AG04449 (cell line): ENCODE data around the gene HOXD12.
A peak's percentile ranks its signal among the peaks of the same experiment; 100 is the strongest.

Experiments used
- CTCF ChIA-PET: fragments of 350-600 bp; formaldehyde crosslinking; extraction: SDS; loops from one replicate; lab custom pipeline; 2021; ENCODE audit warnings: antibody characterized with exemption; lab: Yijun Ruan, JAX
- POLR2A ChIA-PET: fragments of 400-600, 350-600 bp; formaldehyde crosslinking; extraction: SDS; loops from one replicate; lab custom pipeline; 2020; ENCODE audit warnings: antibody characterized with exemption, inconsistent platforms; lab: Yijun Ruan, JAX
- DNase-seq: peaks from one replicate; pipeline ENCODE4 v3.0.0-alpha.2; 2010; ENCODE audit warnings: low read depth, low spot score
- H3K4me3 ChIP-seq: 2 replicates; pipeline ENCODE4 v1.5.1; 2011; ENCODE audit warnings: low read depth, mild to moderate bottlenecking, control low read depth, low read length
- TF ChIP-seq, protein P1 (sequence below): IDR thresholded peaks from one replicate; pipeline ENCODE4 v1.5.1; 2011; ENCODE audit warnings: mild to moderate bottlenecking, moderate library complexity, low read length, control low read depth, inconsistent platforms; ENCODE audit not compliant: insufficient read depth; ENCODE audit errors: missing control alignments

HOXD12 gene

GRCh38 chr2:176140513-176141317 lies 41.1 kb downstream of the HOXD12 start:
- ChIA-PET CTCF (interaction anchor here (0.6 to 30.2 kb wide), 62 partner anchors 12 to 1124 kb away, joined by 3 to 1421 read pairs (median 4); partner anchors contain the start of genes HOXD3, HOXD4, HOXD8 and MTX2), POLR2A (interaction anchor here (0.6 to 2.1 kb wide), 6 partner anchors 9 to 589 kb away, joined by 3 to 16 read pairs (median 4); no protein-coding TSS in a partner anchor)
- TF ChIP-seq, protein P1, sequence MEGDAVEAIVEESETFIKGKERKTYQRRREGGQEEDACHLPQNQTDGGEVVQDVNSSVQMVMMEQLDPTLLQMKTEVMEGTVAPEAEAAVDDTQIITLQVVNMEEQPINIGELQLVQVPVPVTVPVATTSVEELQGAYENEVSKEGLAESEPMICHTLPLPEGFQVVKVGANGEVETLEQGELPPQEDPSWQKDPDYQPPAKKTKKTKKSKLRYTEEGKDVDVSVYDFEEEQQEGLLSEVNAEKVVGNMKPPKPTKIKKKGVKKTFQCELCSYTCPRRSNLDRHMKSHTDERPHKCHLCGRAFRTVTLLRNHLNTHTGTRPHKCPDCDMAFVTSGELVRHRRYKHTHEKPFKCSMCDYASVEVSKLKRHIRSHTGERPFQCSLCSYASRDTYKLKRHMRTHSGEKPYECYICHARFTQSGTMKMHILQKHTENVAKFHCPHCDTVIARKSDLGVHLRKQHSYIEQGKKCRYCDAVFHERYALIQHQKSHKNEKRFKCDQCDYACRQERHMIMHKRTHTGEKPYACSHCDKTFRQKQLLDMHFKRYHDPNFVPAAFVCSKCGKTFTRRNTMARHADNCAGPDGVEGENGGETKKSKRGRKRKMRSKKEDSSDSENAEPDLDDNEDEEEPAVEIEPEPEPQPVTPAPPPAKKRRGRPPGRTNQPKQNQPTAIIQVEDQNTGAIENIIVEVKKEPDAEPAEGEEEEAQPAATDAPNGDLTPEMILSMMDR: peak; percentile 98
- peak overlapping the region; percentile 71 for H3K4me3 ChIP-seq
- no peak for DNase-seq

GRCh38 chr2:176142281-176142680 lies 42.7 kb downstream of the HOXD12 start:
- DNase-seq: no peak
- H3K4me3 ChIP-seq: no peak overlapping the region
- ChIA-PET CTCF (interaction anchor here (5.1 to 30.2 kb wide), 6 partner anchors 13 to 501 kb away, joined by 49 to 1421 read pairs (median 157); partner anchors contain the start of genes HOXD3, HOXD4 and HOXD8), POLR2A (no interaction called here)
- TF ChIP-seq, protein P1: no peak

- no peak for DNase-seq
- ChIA-PET CTCF (interaction anchor here (1.2 to 30.2 kb wide), 7 partner anchors 10 to 497 kb away, joined by 3 to 1421 read pairs (median 20); partner anchors contain the start of genes HOXD3 and HOXD4), POLR2A (interaction anchor here (0.6 kb wide), 1 partner anchor 12 kb away, joined by 3 read pairs; the partner anchor contains the start of gene HOXD3)
- TF ChIP-seq, protein P1: no peak
- no peak overlapping the region for H3K4me3 ChIP-seq
These were observed 45.7 kb downstream of the HOXD12 start for GRCh38 chr2:176145085-176145969.

DNA sequence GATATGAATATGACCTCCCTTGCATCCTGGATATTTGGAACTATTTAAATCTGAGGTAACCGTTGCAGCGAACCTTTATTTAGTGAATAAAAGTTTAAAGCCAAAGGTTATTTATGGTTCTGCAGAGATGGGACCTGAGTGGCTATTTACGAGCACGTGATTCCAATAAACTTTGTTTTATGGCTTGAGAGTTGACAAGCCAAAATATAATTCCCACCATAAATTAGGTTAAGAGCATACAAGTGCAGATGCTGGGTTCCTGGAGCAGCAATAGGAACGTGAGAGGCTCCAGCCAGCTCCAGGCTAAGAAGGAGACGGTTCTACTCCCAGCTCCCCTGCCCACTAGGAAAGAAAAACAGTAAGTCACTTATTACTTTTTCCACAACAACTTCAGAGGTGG lies 46.5 kb downstream of the HOXD12 start:
- no peak for DNase-seq
- POLR2A ChIA-PET: no interaction called here
- no peak overlapping the region for H3K4me3 ChIP-seq
- TF ChIP-seq, protein P1: no peak
- CTCF ChIA-PET: interaction anchor here (1.2 to 30.2 kb wide), 6 partner anchors 9 to 497 kb away, joined by 3 to 1421 read pairs (median 105); partner anchors contain the start of genes HOXD3 and HOXD4

- CTCF ChIA-PET: interaction anchor here (2.7 to 30.2 kb wide), 4 partner anchors 9 to 496 kb away, joined by 20 to 1421 read pairs (median 252); partner anchors contain the start of genes HOXD3 and HOXD4
These were observed 47.0 kb downstream of the HOXD12 start for GRCh38 chr2:176146645-176147044.

More at GRCh38 chr2:176146645-176147044, 47.0 kb downstream of the HOXD12 start:
- DNase-seq: no peak
- TF ChIP-seq, protein P1: no peak
- no peak overlapping the region for H3K4me3 ChIP-seq
- POLR2A ChIA-PET: no interaction called here
